ENCODE data around the gene CCP110. TPM values are rescaled to one million over a fixed set of nuclear protein-coding genes. Genes with fewer than 3 reads are reported as not detected.

CCP110 gene
- polyA plus RNA-seq, 4 donors: 2.0 to 16.7 (median 4.0) TPM

DNA sequence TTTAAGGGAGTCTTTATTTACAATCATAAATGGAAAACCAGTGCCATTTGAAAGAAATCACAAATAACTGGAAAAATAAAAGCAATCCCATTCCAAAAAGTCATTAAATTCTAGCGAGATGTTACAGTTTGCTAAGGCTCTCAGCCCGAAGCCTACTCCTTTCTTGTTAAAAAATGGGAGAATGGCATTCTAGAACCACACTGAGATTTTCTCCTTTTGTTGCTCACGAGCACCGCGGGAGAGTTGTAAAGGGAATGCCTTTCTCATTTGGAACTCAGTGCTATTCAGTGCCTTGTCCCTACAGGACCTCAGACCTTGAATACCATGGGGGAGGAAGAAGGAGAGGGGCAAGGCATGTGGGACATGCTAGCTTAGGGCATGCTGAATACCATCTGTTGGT lies 38.1 kb upstream of the CCP110 start:
- no peak for FAIRE-seq
- Histone ChIP-seq H3K27ac (ENCODE audit: low read depth in 1 of 3, low read length in 2 of 3) (no peak overlapping the region), H3K9me3 (ENCODE audit: control insufficient read depth in 2 of 2, insufficient read depth in 1 of 2, low read depth in 1 of 2, low read length in 1 of 2) (no peaks in the 10 kb centered on the region), H3K27me3 (ENCODE audit: control insufficient read depth in 3 of 3, insufficient read depth in 3 of 3, low read length in 3 of 3) (no peaks in the 10 kb centered on the region), H3K4me3 (ENCODE audit: low read depth in 1 of 3, low read length in 3 of 3) (no peak overlapping the region), H3K36me3 (ENCODE audit: control insufficient read depth in 3 of 3, insufficient read depth in 2 of 3, low read depth in 1 of 3, low read length in 3 of 3) (peaks cover 2 to 54% (median 14%) of the 10 kb centered on the region in 3 donors), H3K4me1 (ENCODE audit: control insufficient read depth in 3 of 3, insufficient read depth in 2 of 3, low read depth in 1 of 3, low read length in 2 of 3) (peaks cover 2 to 14% (median 5%) of the 10 kb centered on the region in 3 donors)
- 94 to 97% (median 95%) methylated on average over 5 of the region's 5 CpGs for WGBS, 3 donors
- DNase-seq: no peak

GRCh38 chr16:19486051-19486450 lies 37.7 kb upstream of the CCP110 start:
- H3K4me1 ChIP-seq (ENCODE audit: control insufficient read depth in 3 of 3, insufficient read depth in 2 of 3, low read depth in 1 of 3, low read length in 2 of 3): peaks cover 2 to 14% (median 5%) of the 10 kb centered on the region in 3 donors
- H3K9me3 ChIP-seq (ENCODE audit: control insufficient read depth in 2 of 2, insufficient read depth in 1 of 2, low read depth in 1 of 2, low read length in 1 of 2): no peaks in the 10 kb centered on the region
- H3K27ac ChIP-seq (ENCODE audit: low read depth in 1 of 3, low read length in 2 of 3): no peak overlapping the region
- FAIRE-seq (no peak), DNase-seq (no peak)
- H3K4me3 ChIP-seq (ENCODE audit: low read depth in 1 of 3, low read length in 3 of 3): no peak overlapping the region
- no peaks in the 10 kb centered on the region for H3K27me3 ChIP-seq (ENCODE audit: control insufficient read depth in 3 of 3, insufficient read depth in 3 of 3, low read length in 3 of 3)
- WGBS, 3 donors: 84 to 90% (median 84%) methylated on average over 4 of the region's 4 CpGs
- H3K36me3 ChIP-seq (ENCODE audit: control insufficient read depth in 3 of 3, insufficient read depth in 2 of 3, low read depth in 1 of 3, low read length in 3 of 3): peaks cover 2 to 56% (median 16%) of the 10 kb centered on the region in 3 donors

- Histone ChIP-seq H3K4me3 (ENCODE audit: low read depth in 1 of 3, low read length in 3 of 3) (no peak overlapping the region), H3K36me3 (ENCODE audit: control insufficient read depth in 3 of 3, insufficient read depth in 2 of 3, low read depth in 1 of 3, low read length in 3 of 3) (peaks cover 0 to 54% (median 14%) of the 10 kb centered on the region in 3 donors), H3K9me3 (ENCODE audit: control insufficient read depth in 2 of 2, insufficient read depth in 1 of 2, low read depth in 1 of 2, low read length in 1 of 2) (no peaks in the 10 kb centered on the region), H3K4me1 (ENCODE audit: control insufficient read depth in 3 of 3, insufficient read depth in 2 of 3, low read depth in 1 of 3, low read length in 2 of 3) (peaks cover 2 to 14% (median 5%) of the 10 kb centered on the region in 3 donors), H3K27me3 (ENCODE audit: control insufficient read depth in 3 of 3, insufficient read depth in 3 of 3, low read length in 3 of 3) (no peaks in the 10 kb centered on the region), H3K27ac (ENCODE audit: low read depth in 1 of 3, low read length in 2 of 3) (peak overlapping the region in 1 of 3 donors; percentile 90)
- 88 to 91% (median 89%) methylated on average over 10 of the region's 10 CpGs for WGBS, 3 donors
- FAIRE-seq: no peak
- no peak for DNase-seq
Measured at GRCh38 chr16:19486750-19487325, 36.9 kb upstream of the CCP110 start.

DNA sequence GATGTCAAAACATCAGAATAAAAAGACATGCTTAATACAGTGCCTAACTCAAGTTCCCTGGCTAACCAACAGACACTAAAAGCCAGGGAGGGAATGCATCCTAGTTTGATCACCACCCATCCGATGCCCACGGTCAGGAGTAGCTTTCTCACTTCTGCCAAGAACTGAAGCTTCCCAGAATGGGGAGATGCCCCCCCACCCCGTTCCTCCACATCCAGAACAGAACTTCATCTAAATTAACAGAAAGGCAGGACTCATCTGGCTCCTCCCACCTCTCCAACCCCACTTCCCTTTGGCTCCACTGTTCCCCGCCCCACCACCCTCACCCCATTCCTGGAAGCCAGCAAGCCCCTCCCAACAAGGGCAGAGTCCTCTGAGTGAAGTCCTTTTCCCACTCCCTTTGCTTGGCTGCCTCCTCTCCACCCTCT lies 35.5 kb upstream of the CCP110 start:
- Histone ChIP-seq H3K27ac (ENCODE audit: low read depth in 1 of 3, low read length in 2 of 3) (peak overlapping the region; percentile 88 to 91 (median 90)), H3K36me3 (ENCODE audit: control insufficient read depth in 3 of 3, insufficient read depth in 2 of 3, low read depth in 1 of 3, low read length in 3 of 3) (peaks cover 0 to 55% (median 16%) of the 10 kb centered on the region in 3 donors), H3K4me1 (ENCODE audit: control insufficient read depth in 3 of 3, insufficient read depth in 2 of 3, low read depth in 1 of 3, low read length in 2 of 3) (peaks cover 2 to 14% (median 5%) of the 10 kb centered on the region in 3 donors), H3K9me3 (ENCODE audit: control insufficient read depth in 2 of 2, insufficient read depth in 1 of 2, low read depth in 1 of 2, low read length in 1 of 2) (no peaks in the 10 kb centered on the region), H3K27me3 (ENCODE audit: control insufficient read depth in 3 of 3, insufficient read depth in 3 of 3, low read length in 3 of 3) (no peaks in the 10 kb centered on the region), H3K4me3 (ENCODE audit: low read depth in 1 of 3, low read length in 3 of 3) (no peak overlapping the region)
- 0 to 30% (median 27%) methylated on average over 4 of the region's 4 CpGs for WGBS, 3 donors
- FAIRE-seq: no peak
- DNase-seq: peak; percentile 92 to 98

GRCh38 chr16:19490619-19491018 lies 33.1 kb upstream of the CCP110 start:
- H3K36me3 ChIP-seq (ENCODE audit: control insufficient read depth in 3 of 3, insufficient read depth in 2 of 3, low read depth in 1 of 3, low read length in 3 of 3): peaks cover 0 to 54% (median 12%) of the 10 kb centered on the region in 3 donors
- no peaks in the 10 kb centered on the region for H3K27me3 ChIP-seq (ENCODE audit: control insufficient read depth in 3 of 3, insufficient read depth in 3 of 3, low read length in 3 of 3)
- DNase-seq (no peak), FAIRE-seq (no peak)
- no peak overlapping the region for H3K27ac ChIP-seq (ENCODE audit: low read depth in 1 of 3, low read length in 2 of 3)
- 65 to 92% (median 91%) methylated on average over 1 of the region's 1 CpG for WGBS, 3 donors
- H3K4me3 ChIP-seq (ENCODE audit: low read depth in 1 of 3, low read length in 3 of 3): no peak overlapping the region
- peaks cover 2 to 14% (median 5%) of the 10 kb centered on the region in 3 donors for H3K4me1 ChIP-seq (ENCODE audit: control insufficient read depth in 3 of 3, insufficient read depth in 2 of 3, low read depth in 1 of 3, low read length in 2 of 3)
- no peaks in the 10 kb centered on the region for H3K9me3 ChIP-seq (ENCODE audit: control insufficient read depth in 2 of 2, insufficient read depth in 1 of 2, low read depth in 1 of 2, low read length in 1 of 2)

DNA sequence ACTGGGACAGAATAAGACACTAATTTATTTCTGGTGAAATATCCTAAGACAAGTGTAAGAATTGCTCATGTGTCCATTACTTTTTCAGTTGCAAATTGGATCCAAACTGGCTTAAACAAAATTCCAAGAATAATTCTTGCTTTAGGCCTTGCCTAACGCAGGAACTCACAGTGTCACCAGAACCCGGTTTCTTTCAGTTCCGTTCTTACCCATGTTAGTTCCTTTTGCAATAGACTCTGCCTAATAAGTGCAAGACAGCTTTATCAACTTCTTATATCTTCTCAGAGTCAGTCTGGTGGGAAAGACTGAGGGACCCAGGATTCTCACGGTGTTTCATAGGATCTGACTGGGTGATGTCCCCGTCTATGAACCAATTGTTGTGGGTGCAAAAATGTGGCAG lies 26.6 kb upstream of the CCP110 start:
- no peaks in the 10 kb centered on the region for H3K9me3 ChIP-seq (ENCODE audit: control insufficient read depth in 2 of 2, insufficient read depth in 1 of 2, low read depth in 1 of 2, low read length in 1 of 2)
- WGBS, 3 donors: 78 to 86% (median 84%) methylated on average over 5 of the region's 5 CpGs
- DNase-seq (no peak), FAIRE-seq (no peak)
- H3K36me3 ChIP-seq (ENCODE audit: control insufficient read depth in 3 of 3, insufficient read depth in 2 of 3, low read depth in 1 of 3, low read length in 3 of 3): peaks cover 7 to 63% (median 10%) of the 10 kb centered on the region in 3 donors
- no peaks in the 10 kb centered on the region for H3K4me1 ChIP-seq (ENCODE audit: control insufficient read depth in 3 of 3, insufficient read depth in 2 of 3, low read depth in 1 of 3, low read length in 2 of 3)
- no peak overlapping the region for H3K4me3 ChIP-seq (ENCODE audit: low read depth in 1 of 3, low read length in 3 of 3)
- no peaks in the 10 kb centered on the region for H3K27me3 ChIP-seq (ENCODE audit: control insufficient read depth in 3 of 3, insufficient read depth in 3 of 3, low read length in 3 of 3)
- H3K27ac ChIP-seq (ENCODE audit: low read depth in 1 of 3, low read length in 2 of 3): no peak overlapping the region

GRCh38 chr16:19499006-19499405 lies 24.7 kb upstream of the CCP110 start:
- H3K27me3 ChIP-seq (ENCODE audit: control insufficient read depth in 3 of 3, insufficient read depth in 3 of 3, low read length in 3 of 3): no peaks in the 10 kb centered on the region
- H3K9me3 ChIP-seq (ENCODE audit: control insufficient read depth in 2 of 2, insufficient read depth in 1 of 2, low read depth in 1 of 2, low read length in 1 of 2): no peaks in the 10 kb centered on the region
- DNase-seq: no peak
- no peak overlapping the region for H3K4me3 ChIP-seq (ENCODE audit: low read depth in 1 of 3, low read length in 3 of 3)
- no peak for FAIRE-seq
- H3K36me3 ChIP-seq (ENCODE audit: control insufficient read depth in 3 of 3, insufficient read depth in 2 of 3, low read depth in 1 of 3, low read length in 3 of 3): peaks cover 10 to 68% (median 10%) of the 10 kb centered on the region in 3 donors
- no peak overlapping the region for H3K27ac ChIP-seq (ENCODE audit: low read depth in 1 of 3, low read length in 2 of 3)
- H3K4me1 ChIP-seq (ENCODE audit: control insufficient read depth in 3 of 3, insufficient read depth in 2 of 3, low read depth in 1 of 3, low read length in 2 of 3): no peaks in the 10 kb centered on the region
- WGBS, 3 donors: 68 to 76% (median 75%) methylated on average over 5 of the region's 5 CpGs

GRCh38 chr16:19499481-19499880 lies 24.3 kb upstream of the CCP110 start:
- 83 to 95% (median 83%) methylated on average over 3 of the region's 3 CpGs for WGBS, 3 donors

More at GRCh38 chr16:19499481-19499880, 24.3 kb upstream of the CCP110 start:
- FAIRE-seq: no peak
- H3K9me3 ChIP-seq (ENCODE audit: control insufficient read depth in 2 of 2, insufficient read depth in 1 of 2, low read depth in 1 of 2, low read length in 1 of 2): no peaks in the 10 kb centered on the region
- no peak overlapping the region for H3K4me3 ChIP-seq (ENCODE audit: low read depth in 1 of 3, low read length in 3 of 3)
- peaks cover 10 to 64% (median 14%) of the 10 kb centered on the region in 3 donors for H3K36me3 ChIP-seq (ENCODE audit: control insufficient read depth in 3 of 3, insufficient read depth in 2 of 3, low read depth in 1 of 3, low read length in 3 of 3)
- H3K4me1 ChIP-seq (ENCODE audit: control insufficient read depth in 3 of 3, insufficient read depth in 2 of 3, low read depth in 1 of 3, low read length in 2 of 3): no peaks in the 10 kb centered on the region
- no peak for DNase-seq
- no peaks in the 10 kb centered on the region for H3K27me3 ChIP-seq (ENCODE audit: control insufficient read depth in 3 of 3, insufficient read depth in 3 of 3, low read length in 3 of 3)
- H3K27ac ChIP-seq (ENCODE audit: low read depth in 1 of 3, low read length in 2 of 3): no peak overlapping the region
